ENCODE data around the gene ABCB11. TPM values are rescaled to one million over a fixed set of nuclear protein-coding genes. Genes with fewer than 3 reads are reported as not detected.

Gene ABCB11
- total and polyA plus RNA-seq, 7 donors, result under 0.01 to 0.93 (median 0.55) TPM; not detected in 2

DNA sequence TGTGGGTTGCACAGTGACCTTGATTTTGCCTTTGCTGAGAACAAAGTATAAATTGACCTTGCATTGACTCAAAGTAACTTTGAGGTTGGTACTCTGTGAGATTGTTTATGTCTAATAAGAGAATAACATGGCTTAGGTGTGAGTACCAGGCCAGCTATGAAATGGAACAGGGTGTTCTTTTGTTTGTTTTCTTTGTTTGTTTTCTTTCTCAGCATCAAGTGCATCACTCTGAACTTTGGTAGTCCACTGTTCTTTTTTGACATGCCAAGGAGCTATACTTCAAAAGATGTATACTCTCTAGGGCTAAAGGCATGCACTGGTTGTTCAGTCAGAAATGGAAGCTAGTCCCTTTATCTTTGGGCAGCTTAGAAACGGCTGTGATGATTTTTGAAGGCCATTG, 5.1 kb downstream of the ABCB11 start:
- H3K27ac ChIP-seq, result no peak overlapping the region
- no peak for DNase-seq
- no peak overlapping the region for H3K4me3 ChIP-seq
- no peaks in the 10 kb centered on the region for H3K9me3 ChIP-seq
- H3K4me1 ChIP-seq, result no peaks in the 10 kb centered on the region
- intact Hi-C loops (cut with DNase I), result no loop called here
- TF ChIP-seq POLR2A (IDR thresholded peaks at IDR 0.05), result no peak
- TF ChIP-seq, protein P1, sequence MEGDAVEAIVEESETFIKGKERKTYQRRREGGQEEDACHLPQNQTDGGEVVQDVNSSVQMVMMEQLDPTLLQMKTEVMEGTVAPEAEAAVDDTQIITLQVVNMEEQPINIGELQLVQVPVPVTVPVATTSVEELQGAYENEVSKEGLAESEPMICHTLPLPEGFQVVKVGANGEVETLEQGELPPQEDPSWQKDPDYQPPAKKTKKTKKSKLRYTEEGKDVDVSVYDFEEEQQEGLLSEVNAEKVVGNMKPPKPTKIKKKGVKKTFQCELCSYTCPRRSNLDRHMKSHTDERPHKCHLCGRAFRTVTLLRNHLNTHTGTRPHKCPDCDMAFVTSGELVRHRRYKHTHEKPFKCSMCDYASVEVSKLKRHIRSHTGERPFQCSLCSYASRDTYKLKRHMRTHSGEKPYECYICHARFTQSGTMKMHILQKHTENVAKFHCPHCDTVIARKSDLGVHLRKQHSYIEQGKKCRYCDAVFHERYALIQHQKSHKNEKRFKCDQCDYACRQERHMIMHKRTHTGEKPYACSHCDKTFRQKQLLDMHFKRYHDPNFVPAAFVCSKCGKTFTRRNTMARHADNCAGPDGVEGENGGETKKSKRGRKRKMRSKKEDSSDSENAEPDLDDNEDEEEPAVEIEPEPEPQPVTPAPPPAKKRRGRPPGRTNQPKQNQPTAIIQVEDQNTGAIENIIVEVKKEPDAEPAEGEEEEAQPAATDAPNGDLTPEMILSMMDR (IDR thresholded peaks at IDR 0.05), result no peak
- TF ChIP-seq EP300 (IDR thresholded peaks at IDR 0.05), result no peak
- no peak for TF ChIP-seq POLR2AphosphoS5 (IDR thresholded peaks at IDR 0.05)
- WGBS, 2 donors, result 55 to 86% methylated on average over 1 of the region's 1 CpG
- H3K36me3 ChIP-seq, result no peaks in the 10 kb centered on the region
- no peaks in the 10 kb centered on the region for H3K27me3 ChIP-seq

DNA sequence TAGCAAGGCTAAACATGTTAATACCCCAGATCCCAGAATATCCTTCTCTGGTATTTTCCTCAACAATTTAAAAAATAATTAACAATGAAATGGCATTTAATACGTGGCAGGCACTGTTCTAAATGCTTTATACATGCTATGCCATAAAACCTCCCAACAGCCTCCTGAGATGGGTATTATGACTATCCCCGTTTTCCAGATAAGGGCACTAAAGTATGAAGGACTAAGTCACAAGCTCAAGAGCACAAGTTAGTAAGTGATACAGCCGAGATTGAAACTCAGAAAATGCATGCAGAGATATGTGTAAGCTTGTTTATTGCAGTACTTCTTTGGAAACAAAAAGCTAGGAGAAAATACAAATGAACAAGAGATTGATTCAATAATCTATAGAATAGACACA, 8.0 kb downstream of the ABCB11 start:
- Histone ChIP-seq H3K27ac (no peak overlapping the region), H3K9me3 (no peaks in the 10 kb centered on the region), H3K4me3 (no peak overlapping the region), H3K4me1 (no peaks in the 10 kb centered on the region), H3K27me3 (no peaks in the 10 kb centered on the region), H3K36me3 (no peaks in the 10 kb centered on the region)
- WGBS, 2 donors, result 26 to 63% methylated on average over 3 of the region's 3 CpGs
- intact Hi-C loops (cut with DNase I), result no loop called here
- TF ChIP-seq EP300 (IDR thresholded peaks at IDR 0.05) (no peak), POLR2A (IDR thresholded peaks at IDR 0.05) (no peak), POLR2AphosphoS5 (IDR thresholded peaks at IDR 0.05) (no peak)
- TF ChIP-seq, protein P1 (IDR thresholded peaks at IDR 0.05), result no peak
- DNase-seq, result no peak

DNA sequence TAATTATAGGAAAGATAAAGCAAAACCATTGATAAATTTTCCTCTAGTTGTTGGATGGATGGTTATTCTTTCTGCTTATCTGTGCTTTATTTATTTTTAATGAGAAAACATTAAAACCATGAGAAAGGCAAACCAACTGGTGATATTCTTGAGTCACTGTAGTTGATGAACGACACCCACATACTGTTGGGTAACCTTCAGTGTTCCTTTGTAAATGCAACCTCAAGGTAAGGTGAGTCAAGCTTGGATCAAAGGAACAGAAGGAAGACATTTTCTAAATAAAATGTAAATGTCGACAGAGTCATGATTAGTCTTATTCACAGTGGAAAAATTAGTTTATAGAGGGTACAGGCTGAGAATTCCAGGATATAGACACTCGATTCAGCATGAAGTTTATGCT, 12.7 kb downstream of the ABCB11 start:
- Histone ChIP-seq H3K27ac (no peak overlapping the region), H3K9me3 (no peaks in the 10 kb centered on the region), H3K4me1 (no peaks in the 10 kb centered on the region), H3K27me3 (no peaks in the 10 kb centered on the region), H3K36me3 (no peaks in the 10 kb centered on the region), H3K4me3 (no peak overlapping the region)
- 86 to 90% methylated on average over 3 of the region's 3 CpGs for WGBS, 2 donors
- no peak for TF ChIP-seq POLR2AphosphoS5 (IDR thresholded peaks at IDR 0.05)
- TF ChIP-seq EP300 (IDR thresholded peaks at IDR 0.05), result no peak
- TF ChIP-seq, protein P1 (IDR thresholded peaks at IDR 0.05), result no peak
- no peak for TF ChIP-seq POLR2A (IDR thresholded peaks at IDR 0.05)
- no peak for DNase-seq
- intact Hi-C loops (cut with DNase I), result no loop called here

DNA sequence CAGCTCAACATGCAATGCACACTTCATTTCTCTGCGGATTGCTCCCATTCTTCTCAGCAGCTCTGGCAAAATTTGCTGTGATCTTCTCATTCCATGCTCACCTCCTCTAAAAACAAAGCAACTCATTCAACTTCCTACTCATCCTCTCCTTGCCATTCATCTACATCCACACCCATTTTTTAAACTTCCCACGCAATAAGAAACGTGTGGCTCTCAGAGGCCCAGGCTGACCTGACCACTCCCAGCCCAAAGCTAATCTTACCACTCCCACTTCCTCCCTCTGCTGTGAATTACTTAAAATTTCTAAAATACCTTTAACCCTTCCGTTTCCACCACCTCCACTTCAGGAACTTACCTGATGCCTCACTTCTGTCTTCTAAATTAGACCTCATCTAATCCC, 15.2 kb downstream of the ABCB11 start:
- H3K4me3 ChIP-seq, result no peak overlapping the region
- no peak for DNase-seq
- no peaks in the 10 kb centered on the region for H3K36me3 ChIP-seq
- no peak overlapping the region for H3K27ac ChIP-seq
- no peak for TF ChIP-seq POLR2AphosphoS5 (IDR thresholded peaks at IDR 0.05)
- no peak for TF ChIP-seq EP300 (IDR thresholded peaks at IDR 0.05)
- TF ChIP-seq, protein P1 (IDR thresholded peaks at IDR 0.05), result no peak
- no peak for TF ChIP-seq POLR2A (IDR thresholded peaks at IDR 0.05)
- WGBS, 2 donors, result 42 to 59% methylated on average over 4 of the region's 4 CpGs
- H3K9me3 ChIP-seq, result no peaks in the 10 kb centered on the region
- H3K27me3 ChIP-seq, result no peaks in the 10 kb centered on the region
- intact Hi-C loops (cut with DNase I), result no loop called here
- H3K4me1 ChIP-seq, result no peaks in the 10 kb centered on the region

DNA sequence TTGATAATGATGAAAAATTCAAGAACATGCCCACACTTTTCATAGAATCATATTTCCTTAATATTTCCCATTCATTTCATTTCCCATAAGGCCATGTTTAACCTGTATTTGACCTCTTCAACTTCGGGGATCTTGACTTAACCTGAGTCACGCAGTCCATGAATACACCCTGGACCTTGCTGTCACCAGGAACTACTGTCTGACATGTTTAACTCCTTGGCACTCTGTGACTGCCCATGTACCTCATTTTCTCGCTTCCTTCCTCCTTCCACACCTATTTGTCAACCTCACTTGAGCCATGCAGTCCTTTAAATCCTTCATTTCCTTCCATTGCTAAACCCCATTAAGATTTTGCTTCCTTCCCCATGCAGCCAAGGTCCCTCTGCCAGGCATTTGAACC, 16.3 kb downstream of the ABCB11 start:
- intact Hi-C loops (cut with DNase I), result no loop called here
- no peak overlapping the region for H3K27ac ChIP-seq
- WGBS, 2 donors, result 82% methylated on average over 3 of the region's 3 CpGs
- no peaks in the 10 kb centered on the region for H3K9me3 ChIP-seq
- no peaks in the 10 kb centered on the region for H3K4me1 ChIP-seq
- TF ChIP-seq POLR2A (IDR thresholded peaks at IDR 0.05) (no peak), POLR2AphosphoS5 (IDR thresholded peaks at IDR 0.05) (no peak), EP300 (IDR thresholded peaks at IDR 0.05) (no peak)
- TF ChIP-seq, protein P1 (IDR thresholded peaks at IDR 0.05), result no peak
- no peaks in the 10 kb centered on the region for H3K36me3 ChIP-seq
- no peak for DNase-seq
- no peaks in the 10 kb centered on the region for H3K27me3 ChIP-seq
- H3K4me3 ChIP-seq, result no peak overlapping the region

Measured in sigmoid colon (tissue), 7 donors.